CD14-positive monocyte (primary cell): ENCODE measurements around the gene SLC9A4. TPM values are rescaled to one million over a fixed set of nuclear protein-coding genes. Genes with fewer than 3 reads are reported as not detected.

Experiments
- DNase-seq, 3 donors: peaks; one replicate each; pipeline ENCODE4 v3.0.0-alpha.2; 2011 to 2022
- H2AFZ ChIP-seq: 2 replicates; pipeline ENCODE4 v1.6.0; 2012; ENCODE audit warnings: mild to moderate bottlenecking, low read depth, low read length, inconsistent platforms; ENCODE audit not compliant: insufficient read depth, poor library complexity, severe bottlenecking
- H3K27ac ChIP-seq, 2 donors: 1 replicate in 1 of 2; 2 replicates in 1 of 2; pipeline ENCODE4 v1.5.1; 2012 to 2013; ENCODE audit warnings: low read length in 2 of 2, control low read depth in 1 of 2, inconsistent platforms in 1 of 2, low read depth in 1 of 2, mild to moderate bottlenecking in 1 of 2
- H3K27me3 ChIP-seq, 2 donors: one replicate each; pipeline versions ENCODE4 v1.6.0 to v1.6.1; 2011 to 2013; ENCODE audit warnings: low read length in 2 of 2; ENCODE audit not compliant: control insufficient read depth in 2 of 2, insufficient read depth in 2 of 2
- H3K36me3 ChIP-seq, 2 donors: replicated peaks in 1 of 2; 1 replicate in 1 of 2; 2 replicates in 1 of 2; pipeline versions ENCODE4 v1.5.1 to v1.6.1; 2012 to 2013; ENCODE audit warnings: low read length in 2 of 2, control low read depth in 1 of 2, inconsistent platforms in 1 of 2, mild to moderate bottlenecking in 1 of 2; ENCODE audit not compliant: insufficient read depth in 2 of 2, control insufficient read depth in 1 of 2
- H3K4me1 ChIP-seq, 2 donors: 1 replicate in 1 of 2; 2 replicates in 1 of 2; pipeline versions ENCODE4 v1.5.1 to v1.6.1; 2012 to 2013; ENCODE audit warnings: low read length in 2 of 2, control low read depth in 1 of 2, inconsistent platforms in 1 of 2, mild to moderate bottlenecking in 1 of 2, moderate library complexity in 1 of 2; ENCODE audit not compliant: insufficient read depth in 2 of 2, control insufficient read depth in 1 of 2
- H3K4me2 ChIP-seq: replicated peaks from 2 replicates; pipeline ENCODE3; 2012; ENCODE audit warnings: low read length, moderate library complexity, mild to moderate bottlenecking; ENCODE audit not compliant: poor library complexity, severe bottlenecking; ENCODE audit errors: extremely low read depth
- H3K4me3 ChIP-seq, 3 experiments: fragments of 200-600 bp in 1 of 3; sonication (generic) in 1 of 3; replicated peaks in 1 of 3; 1 replicate in 2 of 3; 2 replicates in 1 of 3; pipeline ENCODE4 v1.5.1; 2011 to 2013; ENCODE audit warnings: low read length in 3 of 3, mild to moderate bottlenecking in 3 of 3, control low read depth in 2 of 3, low read depth in 2 of 3, inconsistent platforms in 1 of 3, moderate library complexity in 1 of 3
- H3K79me2 ChIP-seq: 2 replicates; pipeline ENCODE4 v1.6.0; 2012; ENCODE audit warnings: mild to moderate bottlenecking, control low read depth, inconsistent platforms, low read length, moderate library complexity; ENCODE audit not compliant: insufficient read depth
- H3K9ac ChIP-seq: 2 replicates; pipeline ENCODE4 v1.6.0; 2017; ENCODE audit warnings: low read length, mild to moderate bottlenecking; ENCODE audit not compliant: insufficient read depth, poor library complexity, severe bottlenecking
- H3K9me3 ChIP-seq, 2 donors: replicated peaks in 1 of 2; 1 replicate in 1 of 2; 2 replicates in 1 of 2; pipeline versions ENCODE4 v1.5.1 to v1.6.1; 2012 to 2013; ENCODE audit warnings: low read length in 2 of 2, control low read depth in 1 of 2; ENCODE audit not compliant: control insufficient read depth in 1 of 2, insufficient read depth in 1 of 2
- H4K20me1 ChIP-seq: 2 replicates; pipeline ENCODE4 v1.6.0; 2012; ENCODE audit warnings: mild to moderate bottlenecking, low read length, control low read depth, moderate library complexity; ENCODE audit not compliant: insufficient read depth
- H3K27ac Mint-ChIP-seq, 7 donors: one replicate each; pipeline ENCODE4 v1.8.0; 2020; ENCODE audit warnings: mild to moderate bottlenecking in 7 of 7, mixed read lengths in 7 of 7, moderate library complexity in 6 of 7, inconsistent platforms in 2 of 7
- H3K27me3 Mint-ChIP-seq, 3 donors: one replicate each; pipeline ENCODE4 v1.8.0; 2021 to 2022; ENCODE audit warnings: low read depth in 3 of 3, mild to moderate bottlenecking in 3 of 3, mixed read lengths in 3 of 3, moderate library complexity in 3 of 3, inconsistent platforms in 1 of 3
- H3K36me3 Mint-ChIP-seq, 2 donors: one replicate each; pipeline ENCODE4 v1.8.0; 2020; ENCODE audit warnings: mixed read lengths in 2 of 2, inconsistent platforms in 1 of 2, mild to moderate bottlenecking in 1 of 2
- H3K4me1 Mint-ChIP-seq: one replicate; pipeline ENCODE4 v1.8.0; 2020; ENCODE audit warnings: mild to moderate bottlenecking, mixed read lengths
- H3K4me3 Mint-ChIP-seq, 2 donors: one replicate each; pipeline ENCODE4 v1.8.0; 2020; ENCODE audit warnings: mild to moderate bottlenecking in 2 of 2, mixed read lengths in 2 of 2, moderate library complexity in 1 of 2
- H3K9me3 Mint-ChIP-seq, 7 donors: one replicate each; pipeline ENCODE4 v1.8.0; 2020 to 2022; ENCODE audit warnings: mixed read lengths in 7 of 7, mild to moderate bottlenecking in 6 of 7, moderate library complexity in 6 of 7, inconsistent platforms in 2 of 7
- WGBS: methylation state at CpG from one replicate; pipeline ENCODE4 v1.1.5; 2013; ENCODE audit warnings: missing lambda C conversion rate; ENCODE audit not compliant: insufficient coverage; 5-methylcytosine and 5-hydroxymethylcytosine counted together
- intact Hi-C, 2 donors: fragments of 100-400 bp; cut with micrococcal nuclease; formaldehyde crosslinking; loops; one replicate each; pipeline versions ENCODE4 v1.15.0 to v1.15.1; 2023
- polyA plus RNA-seq, 3 donors: library from polyadenylated mRNA; depleted of rRNA in 1 of 3; unstranded in 2 of 3; stranded (reverse) in 1 of 3; fragments of 300-500 nt in 2 of 3; fragments of >200 nt in 1 of 3; fragmentation: Illumina TruSeq in 2 of 3; gene quantifications; 1 replicate in 2 of 3; 2 replicates in 1 of 3; pipeline ENCODE4 v1.2.3, GENCODE V29; 2012 to 2021
- TF ChIP-seq, protein P1 (sequence below): fragments of 200-600 bp; IDR thresholded peaks from one replicate; pipeline ENCODE4 v1.8.0; 2022; ENCODE audit warnings: antibody characterized with exemption, mild to moderate bottlenecking

The SLC9A4 gene
- polyA plus RNA-seq, 3 donors = not detected

DNA sequence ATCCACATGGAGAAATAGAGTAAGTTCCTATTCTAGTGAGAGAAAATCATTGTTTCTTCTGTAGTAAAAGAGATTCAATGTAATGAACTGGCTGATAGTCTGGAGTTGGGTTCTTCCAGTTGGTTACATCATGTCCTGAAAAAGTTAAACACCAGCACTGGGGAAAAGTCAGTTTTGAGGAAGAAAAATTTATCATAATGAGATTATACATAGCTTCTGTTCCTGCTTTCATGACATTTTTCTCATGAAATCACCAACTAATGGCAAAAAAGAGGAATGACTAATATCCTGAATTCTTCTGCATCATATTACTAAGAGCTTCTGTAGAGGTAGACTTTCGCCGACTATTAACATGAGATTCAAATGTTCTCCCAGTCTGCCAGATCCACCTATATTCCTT is 77.1 kb downstream of the SLC9A4 start:
- Mint-ChIP-seq H3K4me3 (no peak overlapping the region), H3K27ac (no peak overlapping the region), H3K36me3 (no peaks in the 10 kb centered on the region), H3K4me1 (no peaks in the 10 kb centered on the region), H3K9me3 (peaks cover 12 to 41% (median 36%) of the 10 kb centered on the region in 7 donors), H3K27me3 (peaks cover 0 to 3% (median 0%) of the 10 kb centered on the region in 3 donors)
- Histone ChIP-seq H3K9me3 (peaks cover 4 to 19% of the 10 kb centered on the region in 2 donors), H3K79me2 (no peaks in the 10 kb centered on the region), H4K20me1 (no peaks in the 10 kb centered on the region), H2AFZ (no peak overlapping the region), H3K27me3 (peaks cover 0 to 2% of the 10 kb centered on the region in 2 donors), H3K4me1 (no peaks in the 10 kb centered on the region), H3K4me2 (no peak overlapping the region), H3K36me3 (no peaks in the 10 kb centered on the region), H3K9ac (no peak overlapping the region), H3K4me3 (no peak overlapping the region), H3K27ac (no peak overlapping the region)
- WGBS = 100% methylated on average over 2 of the region's 2 CpGs
- intact Hi-C loops = no loop called here
- TF ChIP-seq, protein P1, sequence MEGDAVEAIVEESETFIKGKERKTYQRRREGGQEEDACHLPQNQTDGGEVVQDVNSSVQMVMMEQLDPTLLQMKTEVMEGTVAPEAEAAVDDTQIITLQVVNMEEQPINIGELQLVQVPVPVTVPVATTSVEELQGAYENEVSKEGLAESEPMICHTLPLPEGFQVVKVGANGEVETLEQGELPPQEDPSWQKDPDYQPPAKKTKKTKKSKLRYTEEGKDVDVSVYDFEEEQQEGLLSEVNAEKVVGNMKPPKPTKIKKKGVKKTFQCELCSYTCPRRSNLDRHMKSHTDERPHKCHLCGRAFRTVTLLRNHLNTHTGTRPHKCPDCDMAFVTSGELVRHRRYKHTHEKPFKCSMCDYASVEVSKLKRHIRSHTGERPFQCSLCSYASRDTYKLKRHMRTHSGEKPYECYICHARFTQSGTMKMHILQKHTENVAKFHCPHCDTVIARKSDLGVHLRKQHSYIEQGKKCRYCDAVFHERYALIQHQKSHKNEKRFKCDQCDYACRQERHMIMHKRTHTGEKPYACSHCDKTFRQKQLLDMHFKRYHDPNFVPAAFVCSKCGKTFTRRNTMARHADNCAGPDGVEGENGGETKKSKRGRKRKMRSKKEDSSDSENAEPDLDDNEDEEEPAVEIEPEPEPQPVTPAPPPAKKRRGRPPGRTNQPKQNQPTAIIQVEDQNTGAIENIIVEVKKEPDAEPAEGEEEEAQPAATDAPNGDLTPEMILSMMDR = no peak
- no peak for DNase-seq

DNA sequence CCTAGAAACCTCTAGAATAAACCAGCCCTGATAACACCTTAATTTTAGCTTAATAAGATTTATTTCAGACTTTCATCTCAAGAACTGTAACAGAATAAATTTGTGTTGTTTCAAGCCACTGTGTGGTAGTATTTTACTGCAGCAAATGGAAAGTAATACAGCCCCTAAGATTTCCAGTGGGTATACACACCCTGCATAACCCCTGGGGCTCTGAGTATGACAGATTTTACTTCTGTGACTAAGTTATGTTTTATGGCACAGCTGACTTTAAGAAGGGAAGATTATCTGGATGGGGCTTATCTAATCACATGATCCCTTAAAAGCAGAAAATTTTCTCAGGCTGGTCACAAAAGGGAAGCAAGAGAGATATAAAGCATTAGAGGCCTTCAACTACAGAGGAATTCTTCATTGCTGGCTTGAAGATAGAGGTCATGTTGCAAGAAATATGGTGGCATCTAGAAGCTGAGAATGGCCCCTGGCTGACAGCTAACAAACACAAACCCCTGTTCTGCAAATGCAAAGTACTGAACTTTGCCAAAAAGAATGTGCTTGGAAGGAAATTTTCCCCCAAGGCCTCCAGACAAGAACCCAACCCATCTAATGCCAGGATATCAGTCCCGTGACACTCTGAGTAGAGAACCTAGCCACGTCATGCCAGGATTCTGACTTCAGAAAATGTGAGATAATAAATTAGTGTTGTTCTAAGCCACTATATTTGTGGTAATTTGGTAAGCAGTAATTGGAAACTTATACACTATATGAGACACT is 78.5 kb downstream of the SLC9A4 start:
- H3K9me3 Mint-ChIP-seq = peaks cover 11 to 38% (median 30%) of the 10 kb centered on the region in 7 donors
- Histone ChIP-seq H3K79me2 (no peaks in the 10 kb centered on the region), H3K4me3 (no peak overlapping the region), H3K4me1 (no peaks in the 10 kb centered on the region), H3K27me3 (peaks cover 0 to 2% of the 10 kb centered on the region in 2 donors), H4K20me1 (no peaks in the 10 kb centered on the region), H3K4me2 (no peak overlapping the region), H3K36me3 (no peaks in the 10 kb centered on the region), H2AFZ (no peak overlapping the region), H3K9ac (no peak overlapping the region), H3K27ac (no peak overlapping the region), H3K9me3 (peaks cover 4 to 19% of the 10 kb centered on the region in 2 donors)
- intact Hi-C loops = no loop called here
- DNase-seq = no peak
- H3K4me1 Mint-ChIP-seq = no peaks in the 10 kb centered on the region
- H3K27ac Mint-ChIP-seq = no peak overlapping the region
- H3K36me3 Mint-ChIP-seq = no peaks in the 10 kb centered on the region
- TF ChIP-seq, protein P1 = no peak
- no CpG with 5 or more reads among the region's 2 CpGs for WGBS
- peaks cover 0 to 3% (median 0%) of the 10 kb centered on the region in 3 donors for H3K27me3 Mint-ChIP-seq
- no peak overlapping the region for H3K4me3 Mint-ChIP-seq
